HL-60 (cell line): ENCODE results near the gene HHAT.

Source experiments
- DNase-seq, 2 experiments: peaks; one replicate each; pipeline ENCODE4 v3.0.0-alpha.2; 2010 to 2020; ENCODE audit warnings: low read depth in 1 of 2, low spot score in 1 of 2
- H3K27ac ChIP-seq: fragments of 250-450 bp; sonication (Bioruptor Pico); replicated peaks from 2 replicates; pipeline ENCODE4 v1.5.1; 2020; ENCODE audit warnings: mild to moderate bottlenecking, moderate library complexity
- H3K27me3 ChIP-seq: fragments of 250-450 bp; sonication (Bioruptor Pico); 2 replicates; pipeline ENCODE4 v1.5.1; 2021; ENCODE audit warnings: mild to moderate bottlenecking, moderate library complexity; ENCODE audit not compliant: insufficient read depth, poor library complexity, severe bottlenecking
- H3K4me3 ChIP-seq: replicated peaks from 2 replicates; pipeline ENCODE4 v1.5.1; 2011; ENCODE audit warnings: mild to moderate bottlenecking, control low read depth, low read length; ENCODE audit not compliant: insufficient read depth
- CTCF ChIP-seq: IDR thresholded peaks from one replicate; pipeline ENCODE4 v1.5.1; 2011; ENCODE audit warnings: low read length, control low read depth, inconsistent platforms; ENCODE audit not compliant: insufficient read depth
- GABPA ChIP-seq: IDR thresholded peaks from 2 replicates; pipeline ENCODE4 v1.6.1; 2012; ENCODE audit warnings: low read depth
- POLR2AphosphoS5 ChIP-seq: IDR thresholded peaks from 2 replicates; pipeline ENCODE4 v1.6.1; 2012; ENCODE audit warnings: low read depth
- REST ChIP-seq: IDR thresholded peaks from 2 replicates; pipeline ENCODE4 v1.6.1; 2012; ENCODE audit warnings: low read depth; ENCODE audit not compliant: insufficient replicate concordance
- SPI1 ChIP-seq: IDR thresholded peaks from 2 replicates; pipeline ENCODE4 v1.6.1; 2012; ENCODE audit warnings: low read depth, mild to moderate bottlenecking, borderline replicate concordance

Gene HHAT

GRCh38 chr1:210603123-210603522 lies 274.4 kb downstream of the HHAT start:
- no peak for DNase-seq
- no peak for TF ChIP-seq SPI1
- no peak for TF ChIP-seq POLR2AphosphoS5
- H3K4me3 ChIP-seq, result no peak overlapping the region
- no peak overlapping the region for H3K27ac ChIP-seq
- H3K27me3 ChIP-seq, result no peaks in the 10 kb centered on the region

GRCh38 chr1:210605099-210605498 lies 276.4 kb downstream of the HHAT start:
- DNase-seq, result no peak
- Histone ChIP-seq H3K27ac (no peak overlapping the region), H3K27me3 (no peaks in the 10 kb centered on the region), H3K4me3 (no peak overlapping the region)
- TF ChIP-seq GABPA (no peak), POLR2AphosphoS5 (no peak), CTCF (no peak), REST (no peak), SPI1 (no peak)

- Histone ChIP-seq H3K27me3 (no peaks in the 10 kb centered on the region), H3K4me3 (no peak overlapping the region), H3K27ac (no peak overlapping the region)
- no peak for TF ChIP-seq POLR2AphosphoS5
- no peak for TF ChIP-seq SPI1
- no peak for DNase-seq
These were observed 278.7 kb downstream of the HHAT start for GRCh38 chr1:210607361-210607760.

- no peak for DNase-seq
- no peak overlapping the region for H3K4me3 ChIP-seq
- no peak for TF ChIP-seq POLR2AphosphoS5
- peak; percentile 62 for TF ChIP-seq SPI1
- no peak overlapping the region for H3K27ac ChIP-seq
- no peaks in the 10 kb centered on the region for H3K27me3 ChIP-seq
These were observed 280.1 kb downstream of the HHAT start for GRCh38 chr1:210608767-210609166.

- Histone ChIP-seq H3K27me3 (no peaks in the 10 kb centered on the region), H3K27ac (no peak overlapping the region), H3K4me3 (no peak overlapping the region)
- no peak for DNase-seq
- TF ChIP-seq CTCF (no peak), REST (no peak), POLR2AphosphoS5 (no peak), GABPA (no peak), SPI1 (no peak)
These were observed 287.7 kb downstream of the HHAT start for GRCh38 chr1:210616356-210616755.
